ENCODE measurements around the gene IKZF4. TPM values are rescaled to one million over a fixed set of nuclear protein-coding genes. Genes with fewer than 3 reads are reported as not detected.

Gene IKZF4
- total RNA-seq: 10 to 100 TPM; 11.0 to 11.6 TPM
- 0.86 TPM for polyA plus RNA-seq

DNA sequence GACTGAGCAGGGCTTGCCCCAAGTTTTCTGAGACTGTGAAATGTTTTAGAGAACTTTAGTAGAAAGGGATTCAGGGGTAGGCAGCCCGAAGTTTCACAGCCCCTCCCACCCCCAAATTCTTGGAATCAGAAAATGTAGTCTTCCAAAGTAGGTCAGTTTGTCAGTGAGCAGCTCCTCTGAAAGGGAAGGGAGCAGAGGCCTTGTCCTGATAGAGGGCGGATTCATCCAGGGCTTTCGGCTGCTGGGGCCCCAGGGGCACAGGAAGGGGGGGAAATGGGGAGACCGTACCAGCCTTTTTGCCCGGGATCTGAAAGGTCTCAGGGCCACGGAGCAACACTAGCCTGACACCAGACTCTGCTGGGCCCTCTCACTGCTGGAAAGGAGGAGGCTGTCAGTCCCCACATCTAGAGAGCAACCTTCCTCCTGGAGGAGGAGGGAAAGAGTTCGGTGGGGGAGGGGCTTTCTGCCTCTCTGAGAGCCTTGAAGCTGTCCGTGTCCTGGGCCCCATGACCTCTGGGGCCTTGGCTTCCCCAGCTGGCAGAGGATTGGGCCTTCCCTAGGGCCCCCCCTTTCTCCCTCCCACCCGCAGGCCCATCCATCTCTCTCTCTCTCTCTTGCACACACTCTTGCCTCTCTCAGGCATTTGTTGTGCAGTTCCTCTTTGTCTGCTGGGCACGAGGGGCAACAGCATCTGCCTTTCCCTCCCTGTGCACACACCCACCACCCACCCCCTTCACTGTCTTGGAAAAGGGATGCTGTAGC is at the start of gene IKZF4:
IKZF4 (plus strand) TSS at position 621 of the 762 bp plus-strand sequence. CDS start 451 bp downstream, outside the sequence.
- no peaks in the 10 kb centered on the region for H3K9me3 Mint-ChIP-seq
- H3K9me3 ChIP-seq (ENCODE audit: low read length): no peaks in the 10 kb centered on the region
- POLR2A ChIA-PET: no interaction called here
- no peak for DNase-seq
- H3K4me3 Mint-ChIP-seq: peak within 1 kb of the TSS; percentile 44 to 89 (median 79)
- H3K4me1 Mint-ChIP-seq: peaks cover 11 to 23% (median 16%) of the 10 kb centered on the region in 3 donors
- peaks cover 18% of the 10 kb centered on the region for H3K4me1 ChIP-seq (ENCODE audit: insufficient read depth, low read length)
- no peaks in the 10 kb centered on the region for H3K36me3 ChIP-seq (ENCODE audit: insufficient read depth, low read length)
- peak within 1 kb of the TSS; percentile 62 for H3K4me3 ChIP-seq (ENCODE audit: low read length)
- H3K27ac ChIP-seq (ENCODE audit: low read depth, low read length): peak within 1 kb of the TSS; percentile 61
- H3K27ac Mint-ChIP-seq: peak within 1 kb of the TSS in 7 of 8 donors; percentile 34 to 86 (median 52)
- CTCF ChIA-PET: no interaction called here
- no peaks in the 10 kb centered on the region for H3K27me3 Mint-ChIP-seq
- H3K36me3 Mint-ChIP-seq: peaks cover 0 to 8% (median 3%) of the 10 kb centered on the region in 3 donors
- H3K27me3 ChIP-seq (ENCODE audit: insufficient read depth, low read length, poor library complexity, severe bottlenecking): no peaks in the 10 kb centered on the region

DNA sequence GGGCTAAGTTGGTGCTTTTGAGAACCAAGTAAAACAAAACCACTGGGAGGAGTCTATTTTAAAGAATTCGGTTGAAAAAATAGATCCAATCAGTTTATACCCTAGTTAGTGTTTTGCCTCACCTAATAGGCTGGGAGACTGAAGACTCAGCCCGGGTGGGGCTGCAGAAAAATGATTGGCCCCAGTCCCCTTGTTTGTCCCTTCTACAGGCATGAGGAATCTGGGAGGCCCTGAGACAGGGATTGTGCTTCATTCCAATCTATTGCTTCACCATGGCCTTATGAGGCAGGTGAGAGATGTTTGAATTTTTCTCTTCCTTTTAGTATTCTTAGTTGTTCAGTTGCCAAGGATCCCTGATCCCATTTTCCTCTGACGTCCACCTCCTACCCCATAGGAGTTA is 48.8 kb upstream of the IKZF4 start:
- peak overlapping the region in 5 of 8 donors; percentile 34 to 66 (median 58) for H3K27ac Mint-ChIP-seq
- H3K4me3 Mint-ChIP-seq: peak overlapping the region in 3 of 7 donors; percentile 28 to 74 (median 35)
- H3K9me3 Mint-ChIP-seq: no peaks in the 10 kb centered on the region
- POLR2A ChIA-PET: no interaction called here
- Histone ChIP-seq H3K27me3 (ENCODE audit: insufficient read depth, low read length, poor library complexity, severe bottlenecking) (no peaks in the 10 kb centered on the region), H3K4me3 (ENCODE audit: low read length) (no peak overlapping the region), H3K9me3 (ENCODE audit: low read length) (no peaks in the 10 kb centered on the region), H3K4me1 (ENCODE audit: insufficient read depth, low read length) (peaks cover 37% of the 10 kb centered on the region), H3K27ac (ENCODE audit: low read depth, low read length) (peak overlapping the region; percentile 83), H3K36me3 (ENCODE audit: insufficient read depth, low read length) (no peaks in the 10 kb centered on the region)
- CTCF ChIA-PET: no interaction called here
- peaks cover 18 to 24% (median 24%) of the 10 kb centered on the region in 3 donors for H3K4me1 Mint-ChIP-seq
- peaks cover 0 to 11% (median 3%) of the 10 kb centered on the region in 3 donors for H3K36me3 Mint-ChIP-seq
- DNase-seq: no peak
- no peaks in the 10 kb centered on the region for H3K27me3 Mint-ChIP-seq

DNA sequence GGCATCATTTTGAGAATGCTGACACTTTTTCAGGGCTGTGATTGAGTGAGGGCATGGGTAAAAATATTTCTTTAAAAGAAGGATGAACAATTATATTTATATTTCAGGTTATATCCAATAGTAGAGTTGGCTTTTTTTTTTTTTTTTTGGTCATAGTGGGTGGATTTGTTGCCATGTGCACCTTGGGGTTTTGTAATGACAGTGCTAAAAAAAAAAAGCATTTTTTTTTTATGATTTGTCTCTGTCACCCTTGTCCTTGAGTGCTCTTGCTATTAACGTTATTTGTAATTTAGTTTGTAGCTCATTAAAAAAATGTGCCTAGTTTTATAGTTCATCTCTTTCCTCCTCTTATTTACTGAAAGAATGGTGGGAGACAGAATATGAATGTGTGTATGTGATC is 48.4 kb upstream of the IKZF4 start:
- peaks cover 35% of the 10 kb centered on the region for H3K4me1 ChIP-seq (ENCODE audit: insufficient read depth, low read length)
- ChIA-PET CTCF (no interaction called here), POLR2A (interaction anchor here (0.7 kb wide), 1 partner anchor 294 kb away, joined by 3 read pairs; no protein-coding TSS in a partner anchor)
- no peaks in the 10 kb centered on the region for H3K27me3 Mint-ChIP-seq
- no peaks in the 10 kb centered on the region for H3K27me3 ChIP-seq (ENCODE audit: insufficient read depth, low read length, poor library complexity, severe bottlenecking)
- peaks cover 18 to 24% (median 24%) of the 10 kb centered on the region in 3 donors for H3K4me1 Mint-ChIP-seq
- peak overlapping the region; percentile 83 for H3K27ac ChIP-seq (ENCODE audit: low read depth, low read length)
- peak overlapping the region; percentile 76 for H3K4me3 ChIP-seq (ENCODE audit: low read length)
- no peaks in the 10 kb centered on the region for H3K9me3 Mint-ChIP-seq
- H3K36me3 Mint-ChIP-seq: peaks cover 0 to 14% (median 3%) of the 10 kb centered on the region in 3 donors
- H3K27ac Mint-ChIP-seq: peak overlapping the region in 5 of 8 donors; percentile 34 to 66 (median 58)
- H3K36me3 ChIP-seq (ENCODE audit: insufficient read depth, low read length): peaks cover 1% of the 10 kb centered on the region
- DNase-seq: no peak
- H3K9me3 ChIP-seq (ENCODE audit: low read length): no peaks in the 10 kb centered on the region
- H3K4me3 Mint-ChIP-seq: peak overlapping the region in 3 of 7 donors; percentile 28 to 74 (median 35)

DNA sequence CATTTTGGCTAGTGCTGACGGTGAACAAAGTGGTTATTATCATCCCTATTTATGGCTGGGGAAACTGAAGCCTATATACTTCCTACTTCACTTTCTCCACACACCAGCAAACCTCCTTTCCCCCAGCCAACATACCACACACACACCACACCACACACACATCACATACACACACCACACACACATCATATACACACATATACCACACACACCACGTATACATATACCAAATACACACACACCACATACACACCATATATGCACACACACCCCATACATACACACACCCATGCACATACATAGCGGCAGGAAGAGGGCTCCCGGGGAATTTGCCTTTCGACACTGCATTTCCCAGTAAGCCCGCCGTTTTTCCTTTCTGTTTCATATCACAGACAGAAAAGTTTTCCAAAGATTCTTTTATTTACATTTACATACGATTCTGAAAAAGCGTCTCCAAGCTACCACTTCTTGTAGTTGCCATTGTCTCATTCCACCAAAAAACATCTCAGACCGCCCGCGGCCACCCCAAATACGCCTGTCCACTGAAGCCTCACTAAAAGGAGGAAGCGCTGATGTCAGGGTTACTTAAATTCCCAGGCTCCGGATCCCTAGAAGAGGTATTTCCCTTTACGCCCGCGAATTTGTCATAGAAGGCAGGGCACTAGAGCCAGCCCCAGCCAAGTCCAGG is 47.8 kb upstream of the IKZF4 start:
- Mint-ChIP-seq H3K4me1 (peaks cover 15 to 24% (median 23%) of the 10 kb centered on the region in 3 donors), H3K27ac (no peak overlapping the region), H3K4me3 (no peak overlapping the region), H3K27me3 (no peaks in the 10 kb centered on the region), H3K9me3 (no peaks in the 10 kb centered on the region), H3K36me3 (peaks cover 0 to 17% (median 3%) of the 10 kb centered on the region in 3 donors)
- Histone ChIP-seq H3K4me1 (ENCODE audit: insufficient read depth, low read length) (peaks cover 36% of the 10 kb centered on the region), H3K27me3 (ENCODE audit: insufficient read depth, low read length, poor library complexity, severe bottlenecking) (no peaks in the 10 kb centered on the region), H3K9me3 (ENCODE audit: low read length) (no peaks in the 10 kb centered on the region), H3K4me3 (ENCODE audit: low read length) (peak overlapping the region; percentile 76), H3K27ac (ENCODE audit: low read depth, low read length) (peak overlapping the region; percentile 83), H3K36me3 (ENCODE audit: insufficient read depth, low read length) (peaks cover 6% of the 10 kb centered on the region)
- ChIA-PET CTCF (interaction anchor here (0.6 to 2.5 kb wide), 12 partner anchors 10 to 236 kb away, joined by 3 to 21 read pairs (median 4); partner anchors contain the start of genes DGKA, ORMDL2, SARNP and SMARCC2), POLR2A (interaction anchor here (0.7 to 2.9 kb wide), 22 partner anchors 9 to 293 kb away, joined by 3 to 19 read pairs (median 6); partner anchors contain the start of genes CD63, DGKA, DNAJC14 and ORMDL2)
- peak in 2 of 5 donors; percentile 24 to 51 for DNase-seq

DNA sequence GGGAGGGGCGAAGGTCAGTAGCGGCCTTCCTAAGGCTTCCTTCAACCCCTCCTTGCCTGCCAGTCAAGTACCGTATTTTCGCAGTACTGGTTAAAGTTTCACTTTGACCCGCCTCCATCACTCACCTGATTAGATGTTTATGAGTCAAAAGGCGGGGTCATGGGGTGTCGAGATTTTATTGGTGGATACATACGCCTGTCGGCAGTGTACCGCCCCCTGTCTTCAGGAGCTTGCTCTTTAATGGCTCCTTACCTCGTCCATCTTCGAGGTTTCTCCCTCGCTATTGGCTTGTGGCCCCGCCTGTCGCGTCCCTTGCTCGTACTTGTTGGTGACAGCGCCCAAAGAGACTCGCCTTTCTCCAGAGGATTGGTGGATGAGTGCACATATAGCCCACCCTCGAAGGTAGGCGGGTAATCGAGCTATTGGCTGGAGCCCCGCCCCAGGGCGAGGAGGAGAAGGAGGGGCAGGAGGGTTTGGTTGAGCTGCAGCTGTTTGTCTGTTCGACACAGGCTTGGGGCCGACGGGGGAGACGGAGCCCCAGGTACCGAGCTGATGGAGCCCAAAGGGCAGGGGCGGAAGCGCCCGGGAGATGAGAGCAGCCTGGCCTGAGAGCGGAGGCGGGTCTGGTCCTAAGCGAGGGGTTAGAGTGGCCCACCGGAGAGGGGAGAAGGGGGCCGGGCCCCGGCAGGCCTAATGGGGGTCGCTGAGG is 47.1 kb upstream of the IKZF4 start, which contains the start of gene RAB5B:
RAB5B (plus strand) TSS at position 480 of the 709 bp plus-strand sequence. CDS start 12,883 bp downstream, outside the sequence.
- Histone ChIP-seq H3K4me1 (ENCODE audit: insufficient read depth, low read length) (peaks cover 36% of the 10 kb centered on the region), H3K36me3 (ENCODE audit: insufficient read depth, low read length) (peaks cover 6% of the 10 kb centered on the region), H3K4me3 (ENCODE audit: low read length) (peak within 1 kb of the TSS; percentile 76), H3K9me3 (ENCODE audit: low read length) (no peaks in the 10 kb centered on the region), H3K27ac (ENCODE audit: low read depth, low read length) (peak within 1 kb of the TSS; percentile 87), H3K27me3 (ENCODE audit: insufficient read depth, low read length, poor library complexity, severe bottlenecking) (no peaks in the 10 kb centered on the region)
- Mint-ChIP-seq H3K27me3 (no peaks in the 10 kb centered on the region), H3K36me3 (peaks cover 0 to 20% (median 3%) of the 10 kb centered on the region in 3 donors), H3K4me1 (peaks cover 15 to 27% (median 24%) of the 10 kb centered on the region in 3 donors), H3K9me3 (no peaks in the 10 kb centered on the region), H3K27ac (no peak within 1 kb of the TSS), H3K4me3 (no peak within 1 kb of the TSS)
- CTCF ChIA-PET: interaction anchor here (0.6 to 2.5 kb wide), 17 partner anchors 10 to 237 kb away, joined by 3 to 21 read pairs (median 3); partner anchors contain the start of genes DGKA, ORMDL2, SARNP and SMARCC2
- POLR2A ChIA-PET: interaction anchor here (0.6 to 2.9 kb wide), 28 partner anchors 9 to 663 kb away, joined by 3 to 19 read pairs (median 6); partner anchors contain the start of genes BLOC1S1, CD63, DGKA and DNAJC14
- peak; percentile 94 to 99 (median 98) for DNase-seq

DNA sequence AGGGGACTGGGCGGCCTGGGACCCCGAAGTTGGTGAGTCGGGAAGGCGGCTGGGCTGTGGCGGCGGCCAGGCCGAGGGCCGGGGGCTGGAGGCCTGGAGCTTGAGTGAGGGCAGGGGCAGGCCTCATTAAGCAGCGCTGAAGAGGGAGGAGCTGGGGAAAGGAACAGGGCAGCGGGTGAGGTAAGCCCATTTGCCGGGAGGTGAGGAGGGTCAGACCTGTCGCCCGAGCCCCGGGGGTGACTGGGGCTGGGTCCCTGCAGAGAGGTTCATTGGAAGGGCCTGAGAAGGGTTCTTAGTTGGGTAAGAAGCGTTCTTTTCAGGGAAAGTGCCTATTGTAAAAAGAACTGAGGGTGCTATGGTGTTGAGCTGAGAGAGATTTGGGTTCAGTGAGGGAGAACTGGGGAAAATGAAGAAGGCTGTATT is 46.5 kb upstream of the IKZF4 start:
- POLR2A ChIA-PET: interaction anchor here (0.6 to 2.9 kb wide), 26 partner anchors 9 to 662 kb away, joined by 3 to 19 read pairs (median 6); partner anchors contain the start of genes BLOC1S1, CD63, DGKA and DNAJC14
- Mint-ChIP-seq H3K27me3 (no peaks in the 10 kb centered on the region), H3K4me3 (no peak overlapping the region), H3K36me3 (peaks cover 0 to 25% (median 5%) of the 10 kb centered on the region in 3 donors), H3K4me1 (peaks cover 17 to 32% (median 29%) of the 10 kb centered on the region in 3 donors), H3K27ac (no peak overlapping the region), H3K9me3 (no peaks in the 10 kb centered on the region)
- CTCF ChIA-PET: interaction anchor here (0.6 to 2.5 kb wide), 18 partner anchors 9 to 237 kb away, joined by 3 to 21 read pairs (median 4); partner anchors contain the start of genes DGKA, ORMDL2, SARNP and SMARCC2
- no peaks in the 10 kb centered on the region for H3K9me3 ChIP-seq (ENCODE audit: low read length)
- H3K4me3 ChIP-seq (ENCODE audit: low read length): peak overlapping the region; percentile 74
- peak in 1 of 5 donors; percentile 24 for DNase-seq
- H3K27ac ChIP-seq (ENCODE audit: low read depth, low read length): peak overlapping the region; percentile 87
- H3K27me3 ChIP-seq (ENCODE audit: insufficient read depth, low read length, poor library complexity, severe bottlenecking): no peaks in the 10 kb centered on the region
- peaks cover 6% of the 10 kb centered on the region for H3K36me3 ChIP-seq (ENCODE audit: insufficient read depth, low read length)
- peaks cover 36% of the 10 kb centered on the region for H3K4me1 ChIP-seq (ENCODE audit: insufficient read depth, low read length)

DNA sequence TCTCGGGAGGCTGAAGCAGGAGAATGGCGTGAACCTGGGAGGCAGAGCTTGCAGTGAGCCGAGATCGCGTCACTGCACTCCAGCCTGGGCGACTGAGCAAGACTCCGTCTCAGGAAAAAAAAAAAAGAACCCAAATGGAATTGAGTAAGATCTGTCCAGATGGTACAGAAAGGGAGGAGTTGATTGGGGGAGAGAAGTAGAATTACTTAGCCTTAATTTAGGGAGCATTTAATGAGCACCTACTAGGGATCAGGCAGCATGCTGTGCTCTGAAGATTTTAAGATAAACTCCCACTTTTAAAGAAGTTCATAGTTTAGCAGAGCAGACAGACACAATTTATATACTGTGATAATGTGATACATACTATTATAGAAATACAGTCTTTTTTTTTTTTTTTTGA is 42.5 kb upstream of the IKZF4 start:
- ChIA-PET POLR2A (no interaction called here), CTCF (no interaction called here)
- DNase-seq: no peak
- H3K4me1 ChIP-seq (ENCODE audit: insufficient read depth, low read length): peaks cover 26% of the 10 kb centered on the region
- no peaks in the 10 kb centered on the region for H3K27me3 ChIP-seq (ENCODE audit: insufficient read depth, low read length, poor library complexity, severe bottlenecking)
- peaks cover 6% of the 10 kb centered on the region for H3K36me3 ChIP-seq (ENCODE audit: insufficient read depth, low read length)
- H3K4me1 Mint-ChIP-seq: peaks cover 24 to 52% (median 32%) of the 10 kb centered on the region in 3 donors
- H3K4me3 Mint-ChIP-seq: no peak overlapping the region
- no peak overlapping the region for H3K27ac Mint-ChIP-seq
- no peaks in the 10 kb centered on the region for H3K9me3 Mint-ChIP-seq
- no peak overlapping the region for H3K27ac ChIP-seq (ENCODE audit: low read depth, low read length)
- no peaks in the 10 kb centered on the region for H3K9me3 ChIP-seq (ENCODE audit: low read length)
- H3K27me3 Mint-ChIP-seq: no peaks in the 10 kb centered on the region
- no peak overlapping the region for H3K4me3 ChIP-seq (ENCODE audit: low read length)
- H3K36me3 Mint-ChIP-seq: peaks cover 0 to 51% (median 5%) of the 10 kb centered on the region in 3 donors
